T-helper 17 cell (primary cell): ENCODE measurements around the gene SYNJ2. TPM values are rescaled to one million over a fixed set of nuclear protein-coding genes. Genes with fewer than 3 reads are reported as not detected.

ENCODE experiments used
- ATAC-seq: fragments of 150-1000 bp; cut with Tn5 transposase; 2 replicates; pipeline ENCODE4 v1.10.0; 2021; ENCODE audit warnings: mild to moderate bottlenecking, moderate library complexity
- DNase-seq, 3 donors: peaks; one replicate each; pipeline versions ENCODE4 v3.0.0 to v3.0.0-alpha.2; 2020 to 2021
- H3K9me3 ChIP-seq: one replicate; pipeline ENCODE4 v1.7.0; 2013; ENCODE audit warnings: low read length, mild to moderate bottlenecking; ENCODE audit not compliant: control insufficient read depth, poor library complexity, severe bottlenecking
- H3K27ac Mint-ChIP-seq: one replicate; pipeline ENCODE4 v1.8.0; 2022; ENCODE audit warnings: mild to moderate bottlenecking, moderate library complexity, mixed read lengths
- H3K27me3 Mint-ChIP-seq: one replicate; pipeline ENCODE4 v1.8.0; 2022; ENCODE audit warnings: mixed read lengths
- H3K36me3 Mint-ChIP-seq: one replicate; pipeline ENCODE4 v1.8.0; 2022; ENCODE audit warnings: low read depth, mixed read lengths
- H3K4me1 Mint-ChIP-seq: one replicate; pipeline ENCODE4 v1.8.0; 2022; ENCODE audit warnings: mild to moderate bottlenecking, mixed read lengths
- H3K4me3 Mint-ChIP-seq: one replicate; pipeline ENCODE4 v1.8.0; 2022; ENCODE audit warnings: mild to moderate bottlenecking, moderate library complexity, mixed read lengths
- total RNA-seq, 4 donors: library from RNA in 2 of 4; stranded (reverse) in 2 of 4; gene quantifications; one replicate each; pipeline ENCODE4 v1.2.3 and lab custom pipeline; 2022 to 2026

The SYNJ2 gene
- total RNA-seq, 2 donors from 2014 or later: 43.6 to 45.0 TPM

DNA sequence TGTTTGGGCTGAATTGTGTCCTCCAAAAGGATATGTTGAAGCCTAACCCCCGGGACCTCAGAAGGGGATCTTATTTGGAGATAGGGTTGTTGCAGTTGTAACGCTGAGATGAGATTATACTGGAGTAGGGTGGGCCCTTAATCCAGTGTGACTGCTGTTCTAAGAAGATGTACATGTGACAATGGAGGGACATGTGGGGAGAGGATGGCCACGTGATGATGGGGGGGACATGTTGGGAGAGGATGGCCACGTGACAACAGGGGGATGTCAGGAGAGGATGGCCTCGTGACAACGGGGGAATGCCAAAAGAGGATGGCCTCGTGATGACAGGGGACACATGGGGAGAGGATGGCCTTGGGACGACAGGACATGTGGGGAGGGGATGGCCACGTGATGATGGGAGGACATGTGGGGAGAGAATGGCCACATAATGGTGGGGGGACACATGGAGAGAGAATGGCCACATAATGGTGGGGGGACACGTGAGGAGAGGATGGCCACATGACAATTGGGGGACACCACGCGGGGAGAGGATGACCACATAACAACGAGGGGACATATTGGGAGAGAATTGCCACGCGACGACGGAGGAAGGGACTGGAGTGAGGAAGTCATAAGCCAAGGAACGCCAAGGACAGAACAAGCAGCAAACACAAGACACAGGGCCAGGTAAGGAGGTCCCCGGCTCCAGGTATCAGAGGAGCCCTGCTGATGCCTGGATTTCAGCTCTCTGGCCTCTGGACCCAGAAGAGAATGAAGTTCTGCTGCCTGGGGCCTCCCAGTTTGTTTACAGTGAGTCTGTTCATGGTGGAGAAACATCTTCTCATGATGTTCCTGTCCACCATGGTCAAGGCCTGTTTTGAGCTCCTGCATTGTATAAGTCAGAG lies 29.2 kb downstream of the SYNJ2 start:
- H3K4me3 Mint-ChIP-seq: no peak overlapping the region
- peaks cover 69% of the 10 kb centered on the region for H3K4me1 Mint-ChIP-seq
- DNase-seq: no peak
- peak overlapping the region; percentile 86 for H3K27ac Mint-ChIP-seq
- no peaks in the 10 kb centered on the region for H3K9me3 ChIP-seq
- no peaks in the 10 kb centered on the region for H3K27me3 Mint-ChIP-seq
- H3K36me3 Mint-ChIP-seq: peaks cover 6% of the 10 kb centered on the region
- no peak for ATAC-seq

GRCh38 chr6:158011478-158011920 lies 29.8 kb downstream of the SYNJ2 start:
- Mint-ChIP-seq H3K36me3 (peaks cover 2% of the 10 kb centered on the region), H3K27me3 (no peaks in the 10 kb centered on the region), H3K4me3 (no peak overlapping the region), H3K4me1 (peaks cover 63% of the 10 kb centered on the region), H3K27ac (peak overlapping the region; percentile 93)
- no peaks in the 10 kb centered on the region for H3K9me3 ChIP-seq
- no peak for DNase-seq
- no peak for ATAC-seq

- Mint-ChIP-seq H3K36me3 (peaks cover 2% of the 10 kb centered on the region), H3K4me1 (peaks cover 64% of the 10 kb centered on the region), H3K4me3 (no peak overlapping the region), H3K27ac (peak overlapping the region; percentile 93), H3K27me3 (no peaks in the 10 kb centered on the region)
- no peak for DNase-seq
- no peaks in the 10 kb centered on the region for H3K9me3 ChIP-seq
- no peak for ATAC-seq
Measured at GRCh38 chr6:158011980-158012566, 30.4 kb downstream of the SYNJ2 start.

GRCh38 chr6:158013904-158014504 lies 32.3 kb downstream of the SYNJ2 start:
- H3K27ac Mint-ChIP-seq: peak overlapping the region; percentile 54
- no peaks in the 10 kb centered on the region for H3K27me3 Mint-ChIP-seq
- DNase-seq (no peak), ATAC-seq (no peak)
- H3K4me1 Mint-ChIP-seq: peaks cover 49% of the 10 kb centered on the region
- H3K4me3 Mint-ChIP-seq: no peak overlapping the region
- peaks cover 2% of the 10 kb centered on the region for H3K36me3 Mint-ChIP-seq
- H3K9me3 ChIP-seq: no peaks in the 10 kb centered on the region

DNA sequence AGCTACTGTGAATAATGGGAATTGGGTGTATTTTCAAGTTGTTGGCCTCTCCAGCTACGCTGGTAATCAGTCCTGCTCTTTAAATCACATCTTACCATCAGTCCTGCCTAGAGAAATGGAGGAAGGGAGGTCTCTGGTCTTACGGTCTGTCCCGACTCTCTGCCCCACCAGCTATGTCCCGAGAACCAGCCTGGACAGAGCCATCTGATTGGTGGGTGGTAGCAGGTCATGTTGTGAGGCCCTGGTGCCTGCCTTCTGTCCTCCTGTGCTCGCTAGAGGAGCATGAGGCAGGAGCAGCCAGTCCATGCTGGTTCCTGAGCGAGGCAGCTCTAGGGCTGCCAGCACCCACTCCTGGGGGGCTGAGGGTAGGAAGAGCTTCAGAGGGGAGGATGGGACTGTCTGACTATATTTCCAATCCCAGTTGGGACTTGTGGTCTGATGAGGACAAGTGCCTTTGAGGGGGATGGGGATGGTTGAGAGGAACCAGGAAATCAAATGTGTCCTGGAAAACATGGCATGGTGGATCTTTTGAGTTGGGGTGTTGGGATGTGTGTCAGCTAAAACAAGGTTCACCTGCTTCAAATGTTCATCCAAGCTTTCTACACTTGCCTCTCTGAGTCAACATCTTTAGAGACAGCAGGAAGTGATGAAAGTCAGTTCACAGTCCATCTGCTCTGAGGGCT lies 33.0 kb downstream of the SYNJ2 start:
- Mint-ChIP-seq H3K4me1 (peaks cover 44% of the 10 kb centered on the region), H3K4me3 (peak overlapping the region; percentile 44), H3K27ac (peak overlapping the region; percentile 54), H3K36me3 (no peaks in the 10 kb centered on the region), H3K27me3 (no peaks in the 10 kb centered on the region)
- DNase-seq (no peak), ATAC-seq (no peak)
- H3K9me3 ChIP-seq: no peaks in the 10 kb centered on the region

GRCh38 chr6:158015188-158015506 lies 33.5 kb downstream of the SYNJ2 start:
- ATAC-seq: no peak
- no peak for DNase-seq
- peak overlapping the region; percentile 44 for H3K4me3 Mint-ChIP-seq
- H3K9me3 ChIP-seq: no peaks in the 10 kb centered on the region
- peaks cover 3% of the 10 kb centered on the region for H3K36me3 Mint-ChIP-seq
- peak overlapping the region; percentile 54 for H3K27ac Mint-ChIP-seq
- no peaks in the 10 kb centered on the region for H3K27me3 Mint-ChIP-seq
- H3K4me1 Mint-ChIP-seq: peaks cover 40% of the 10 kb centered on the region

DNA sequence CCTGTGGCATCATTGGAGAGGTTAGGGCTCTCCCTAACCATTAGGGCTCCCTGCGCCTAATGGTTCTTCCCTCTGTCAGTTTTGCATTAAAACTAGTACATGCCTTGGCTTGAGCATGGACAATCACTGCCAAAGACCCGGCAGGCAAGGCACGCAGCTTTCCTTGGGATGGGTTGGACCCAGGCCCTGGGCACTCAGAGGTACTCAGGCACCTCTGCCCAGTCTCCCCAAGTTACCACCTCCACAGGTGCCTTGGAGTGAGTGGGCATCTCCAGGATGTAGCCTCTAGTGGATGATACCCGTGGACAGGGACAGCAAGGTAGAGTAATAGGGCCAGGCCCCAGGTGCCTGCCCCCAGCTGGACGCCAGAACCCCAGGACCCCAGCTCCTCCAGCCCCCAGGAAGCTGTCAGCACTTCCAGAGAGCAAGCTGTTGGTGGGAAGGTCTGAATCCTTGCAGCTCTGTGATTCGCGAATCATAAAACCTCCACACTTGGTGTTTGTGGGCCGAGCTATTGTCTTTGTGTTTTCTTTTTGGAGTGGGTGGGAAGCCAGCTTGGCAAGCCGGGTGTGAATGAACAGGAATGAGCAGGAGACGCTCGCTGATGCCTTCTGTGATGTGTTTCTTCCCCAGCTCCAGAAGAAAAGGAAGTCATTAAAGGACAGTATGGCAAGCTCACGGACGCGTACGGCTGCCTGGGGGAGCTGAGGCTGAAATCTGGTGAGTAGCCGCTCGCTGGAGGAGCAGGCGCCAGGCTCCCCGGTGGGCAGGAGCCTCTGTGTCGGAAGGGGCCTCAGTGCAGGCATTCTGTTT lies 35.1 kb downstream of the SYNJ2 start:
- no peak overlapping the region for H3K4me3 Mint-ChIP-seq
- no peak overlapping the region for H3K27ac Mint-ChIP-seq
- H3K36me3 Mint-ChIP-seq: peaks cover 7% of the 10 kb centered on the region
- H3K4me1 Mint-ChIP-seq: peaks cover 31% of the 10 kb centered on the region
- no peaks in the 10 kb centered on the region for H3K27me3 Mint-ChIP-seq
- H3K9me3 ChIP-seq: no peaks in the 10 kb centered on the region
- DNase-seq (no peak), ATAC-seq (no peak)

- no peak for DNase-seq
- no peak overlapping the region for H3K27ac Mint-ChIP-seq
- H3K4me1 Mint-ChIP-seq: peaks cover 24% of the 10 kb centered on the region
- H3K9me3 ChIP-seq: no peaks in the 10 kb centered on the region
- H3K4me3 Mint-ChIP-seq: no peak overlapping the region
- H3K36me3 Mint-ChIP-seq: peaks cover 7% of the 10 kb centered on the region
- no peaks in the 10 kb centered on the region for H3K27me3 Mint-ChIP-seq
- no peak for ATAC-seq
Measured at GRCh38 chr6:158017621-158018040, 36.0 kb downstream of the SYNJ2 start.

DNA sequence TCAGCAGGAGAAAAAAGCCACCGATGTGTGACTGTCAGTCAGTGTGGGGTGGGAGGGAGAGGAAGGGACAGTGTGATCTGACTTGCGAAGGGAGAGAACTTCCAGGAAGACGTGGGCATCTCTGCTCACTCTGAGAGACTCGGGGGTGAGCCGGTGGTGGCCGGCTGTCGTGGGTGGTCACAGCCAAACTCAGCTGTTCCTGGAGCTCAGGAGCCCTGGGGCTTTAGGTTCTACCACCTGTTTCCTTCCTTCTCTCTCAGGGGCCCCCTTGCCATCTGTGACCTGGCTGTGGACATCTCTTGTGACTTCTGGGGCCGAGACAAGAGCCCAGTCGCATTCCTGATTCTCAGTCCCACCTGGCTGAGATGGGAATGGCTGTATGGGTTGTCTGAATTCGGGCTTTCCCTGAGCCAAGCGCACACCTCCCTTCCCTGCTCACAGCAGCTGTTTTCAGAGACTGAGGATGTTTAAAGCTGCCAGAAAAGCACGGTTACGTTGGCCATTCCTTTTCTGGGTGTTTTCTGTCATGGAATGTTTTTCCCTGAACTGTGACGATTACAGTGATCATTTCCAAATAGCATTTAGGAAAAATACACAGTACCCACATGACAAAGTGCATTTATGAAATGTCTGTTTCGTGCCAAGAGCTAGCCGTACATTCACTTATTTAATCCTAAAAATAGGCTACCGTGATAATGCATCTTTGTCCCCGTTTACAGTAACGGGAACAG lies 36.5 kb downstream of the SYNJ2 start:
- no peak for DNase-seq
- no peak overlapping the region for H3K27ac Mint-ChIP-seq
- H3K36me3 Mint-ChIP-seq: peaks cover 7% of the 10 kb centered on the region
- H3K9me3 ChIP-seq: no peaks in the 10 kb centered on the region
- no peaks in the 10 kb centered on the region for H3K27me3 Mint-ChIP-seq
- no peak overlapping the region for H3K4me3 Mint-ChIP-seq
- H3K4me1 Mint-ChIP-seq: peaks cover 24% of the 10 kb centered on the region
- no peak for ATAC-seq

DNA sequence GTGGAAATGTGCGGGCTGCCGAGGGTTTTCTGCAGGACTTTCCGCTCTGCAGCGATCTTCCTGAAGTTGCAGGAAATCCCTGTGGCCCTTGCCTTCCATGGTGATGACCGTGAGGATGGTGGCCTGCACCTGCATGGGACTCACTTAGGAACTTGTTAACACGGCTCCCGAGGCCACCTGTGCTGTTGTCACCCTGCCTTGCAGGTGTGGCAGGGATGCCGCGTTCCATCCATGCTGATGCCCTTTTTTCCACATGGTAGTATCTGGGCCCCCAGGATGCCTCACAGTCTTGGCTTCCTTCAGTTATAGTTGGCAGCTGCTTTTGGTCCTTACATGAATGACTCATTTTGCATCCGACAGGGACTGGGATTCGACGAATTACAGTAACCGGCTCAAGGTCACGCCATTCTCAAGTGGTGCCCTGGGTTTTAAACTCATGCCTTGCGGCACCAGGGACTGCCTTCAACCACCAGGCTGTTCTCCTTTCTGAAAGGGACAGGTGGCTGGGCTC lies 37.2 kb downstream of the SYNJ2 start:
- H3K9me3 ChIP-seq: no peaks in the 10 kb centered on the region
- Mint-ChIP-seq H3K4me1 (peaks cover 23% of the 10 kb centered on the region), H3K27ac (no peak overlapping the region), H3K4me3 (no peak overlapping the region), H3K27me3 (no peaks in the 10 kb centered on the region), H3K36me3 (peaks cover 7% of the 10 kb centered on the region)
- DNase-seq (no peak), ATAC-seq (no peak)

DNA sequence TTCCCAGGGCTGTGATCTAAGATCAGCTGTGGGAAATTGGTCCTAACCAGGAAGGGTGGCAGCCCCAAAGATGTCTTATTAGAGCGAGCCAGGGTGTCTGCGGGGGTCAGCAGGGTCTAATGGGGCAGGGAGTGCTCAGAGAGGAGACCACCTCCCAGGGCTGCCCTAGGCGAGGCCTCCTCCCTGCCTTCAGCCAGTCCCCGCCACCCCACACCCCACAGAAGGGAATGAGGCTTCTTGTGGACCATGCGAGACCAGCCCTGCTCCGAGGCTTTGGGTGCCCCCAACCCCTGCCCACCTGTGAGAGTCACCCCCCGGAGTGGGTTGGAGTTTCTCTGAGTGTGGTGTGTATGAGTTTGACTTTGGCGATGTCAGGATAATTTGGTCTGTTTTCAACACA lies 37.8 kb downstream of the SYNJ2 start:
- Mint-ChIP-seq H3K4me1 (peaks cover 20% of the 10 kb centered on the region), H3K27ac (no peak overlapping the region), H3K36me3 (peaks cover 7% of the 10 kb centered on the region), H3K27me3 (no peaks in the 10 kb centered on the region), H3K4me3 (no peak overlapping the region)
- no peaks in the 10 kb centered on the region for H3K9me3 ChIP-seq
- no peak for ATAC-seq
- DNase-seq: no peak

DNA sequence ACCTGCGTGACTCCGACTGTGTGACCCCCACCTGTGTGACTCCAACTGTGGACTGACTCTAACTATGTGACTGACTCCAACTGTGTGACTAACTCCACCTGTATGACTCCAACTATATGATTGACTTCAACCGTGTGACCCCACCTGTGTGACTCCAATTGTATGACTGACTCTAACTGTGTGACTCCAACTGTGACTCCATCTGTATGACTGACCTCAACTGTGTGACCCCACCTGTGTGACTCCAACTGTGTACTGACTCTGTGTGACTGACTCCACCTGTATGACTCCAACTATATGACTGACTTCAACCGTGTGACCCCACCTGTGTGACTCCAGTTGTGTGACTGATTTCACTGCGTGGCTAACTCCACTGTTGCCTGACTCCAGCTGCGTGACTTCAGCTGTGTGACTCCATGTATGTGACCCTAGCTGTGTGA lies 38.6 kb downstream of the SYNJ2 start:
- peaks cover 7% of the 10 kb centered on the region for H3K36me3 Mint-ChIP-seq
- H3K4me3 Mint-ChIP-seq: peak overlapping the region; percentile 28
- H3K27me3 Mint-ChIP-seq: no peaks in the 10 kb centered on the region
- H3K4me1 Mint-ChIP-seq: peaks cover 15% of the 10 kb centered on the region
- ATAC-seq: no peak
- peak overlapping the region; percentile 29 for H3K27ac Mint-ChIP-seq
- H3K9me3 ChIP-seq: no peaks in the 10 kb centered on the region
- DNase-seq: no peak
